Amniotic epithelial cell (primary cell): ENCODE measurements around the gene EPB41L2.

Source experiments
- DNase-seq: peaks from one replicate; pipeline ENCODE4 v3.0.0-alpha.2; 2010; ENCODE audit warnings: low read depth

Gene EPB41L2

GRCh38 chr6:131061751-131062119 lies 1.3 kb downstream of the EPB41L2 start:
- no peak for DNase-seq

GRCh38 chr6:131061041-131061750 lies 1.8 kb downstream of the EPB41L2 start:
- DNase-seq, result peak; percentile 53

- no peak for DNase-seq
Measured at GRCh38 chr6:131060311-131060710, 2.7 kb downstream of the EPB41L2 start.

GRCh38 chr6:131059486-131059885 lies 3.6 kb downstream of the EPB41L2 start:
- peak; percentile 29 for DNase-seq

- peak; percentile 36 for DNase-seq
Measured at GRCh38 chr6:131058236-131058635, 4.8 kb downstream of the EPB41L2 start.

- no peak for DNase-seq
Measured at GRCh38 chr6:131054392-131055250, 8.4 kb downstream of the EPB41L2 start.

GRCh38 chr6:131053546-131054240 lies 9.4 kb downstream of the EPB41L2 start:
- DNase-seq, result no peak

GRCh38 chr6:131052181-131052580 lies 10.9 kb downstream of the EPB41L2 start:
- no peak for DNase-seq

GRCh38 chr6:131051341-131051740 lies 11.7 kb downstream of the EPB41L2 start:
- DNase-seq, result no peak

- no peak for DNase-seq
Measured at GRCh38 chr6:131049608-131050007, 13.4 kb downstream of the EPB41L2 start.

GRCh38 chr6:131048933-131049515 lies 14.0 kb downstream of the EPB41L2 start:
- DNase-seq, result no peak

GRCh38 chr6:131048459-131048858 lies 14.6 kb downstream of the EPB41L2 start:
- DNase-seq, result no peak

GRCh38 chr6:131045139-131045538 lies 17.9 kb downstream of the EPB41L2 start:
- no peak for DNase-seq

GRCh38 chr6:131043902-131044447 lies 19.1 kb downstream of the EPB41L2 start:
- DNase-seq, result no peak

- DNase-seq, result no peak
Measured at GRCh38 chr6:131042664-131043063, 20.4 kb downstream of the EPB41L2 start.

GRCh38 chr6:131041814-131042213 lies 21.2 kb downstream of the EPB41L2 start:
- no peak for DNase-seq

GRCh38 chr6:131040866-131041265 lies 22.2 kb downstream of the EPB41L2 start:
- no peak for DNase-seq

GRCh38 chr6:131039345-131039680 lies 23.7 kb downstream of the EPB41L2 start:
- no peak for DNase-seq

GRCh38 chr6:131038597-131039344 lies 24.3 kb downstream of the EPB41L2 start:
- DNase-seq, result no peak

- no peak for DNase-seq
Measured at GRCh38 chr6:131037194-131037897, 25.7 kb downstream of the EPB41L2 start.

GRCh38 chr6:131036601-131037000 lies 26.4 kb downstream of the EPB41L2 start:
- no peak for DNase-seq
